OCI-LY1 (cell line): ENCODE measurements around the gene KLK13.

Experiments used
- H2AFZ ChIP-seq: fragments of 200-600 bp; sonication (generic), shearing (Covaris generic); 2 replicates; pipeline ENCODE4 v1.6.0; 2014; ENCODE audit warnings: antibody characterized with exemption, mild to moderate bottlenecking, low read length
- H3F3A ChIP-seq: fragments of 200-600 bp; sonication (generic), shearing (Covaris generic); 2 replicates; pipeline ENCODE4 v1.6.0; 2014; ENCODE audit warnings: mild to moderate bottlenecking, antibody characterized with exemption, low read length, moderate library complexity; ENCODE audit not compliant: insufficient read depth
- H3K27ac ChIP-seq: fragments of 200-600 bp; sonication (generic); 2 replicates; pipeline ENCODE4 v1.5.1; 2014; ENCODE audit warnings: low read length, mixed run types, mild to moderate bottlenecking, low read depth; ENCODE audit not compliant: poor library complexity, severe bottlenecking
- H3K27me3 ChIP-seq: fragments of 200-600 bp; sonication (generic); 2 replicates; pipeline ENCODE4 v1.6.0; 2014; ENCODE audit warnings: antibody characterized with exemption, mild to moderate bottlenecking, low read length, moderate library complexity; ENCODE audit not compliant: insufficient read depth
- H3K36me3 ChIP-seq: fragments of 200-600 bp; sonication (generic); 2 replicates; pipeline ENCODE4 v1.6.1; 2014; ENCODE audit warnings: mild to moderate bottlenecking, antibody characterized with exemption, low read length, moderate library complexity, mixed read lengths; ENCODE audit not compliant: insufficient read depth
- H3K4me1 ChIP-seq: fragments of 200-600 bp; sonication (generic); 2 replicates; pipeline ENCODE4 v1.5.1; 2014; ENCODE audit warnings: mild to moderate bottlenecking, low read length, moderate library complexity; ENCODE audit not compliant: insufficient read depth, severe bottlenecking
- H3K4me2 ChIP-seq: fragments of 200-600 bp; sonication (generic), shearing (Covaris generic); 2 replicates; pipeline ENCODE4 v1.6.1; 2014; ENCODE audit warnings: low read length
- H3K4me3 ChIP-seq: fragments of 200-600 bp; sonication (generic); 2 replicates; pipeline ENCODE4 v1.5.1; 2014; ENCODE audit warnings: low read length, low read depth, mild to moderate bottlenecking, mixed read lengths; ENCODE audit not compliant: poor library complexity, severe bottlenecking
- H3K79me2 ChIP-seq: fragments of 200-600 bp; shearing (Covaris generic); 2 replicates; pipeline ENCODE4 v1.6.1; 2016; ENCODE audit warnings: mixed run types, low read length, mixed read lengths; ENCODE audit not compliant: insufficient read depth
- H3K9ac ChIP-seq: fragments of 200-600 bp; sonication (generic), shearing (Covaris generic); 2 replicates; pipeline ENCODE4 v1.6.1; 2014; ENCODE audit warnings: mild to moderate bottlenecking, low read length, mixed read lengths
- H3K9me2 ChIP-seq: fragments of 200-600 bp; sonication (generic), shearing (Covaris generic); 2 replicates; pipeline ENCODE4 v1.6.1; 2014; ENCODE audit warnings: low read depth, mild to moderate bottlenecking, low read length, mixed read lengths
- H3K9me3 ChIP-seq: fragments of 200-600 bp; shearing (Covaris generic); 2 replicates; pipeline ENCODE4 v1.6.1; 2014; ENCODE audit warnings: low read length, mixed read lengths
- H4K20me1 ChIP-seq: fragments of 200-600 bp; sonication (generic), shearing (Covaris generic); 2 replicates; pipeline ENCODE4 v1.6.0; 2016; ENCODE audit warnings: mild to moderate bottlenecking, low read length; ENCODE audit not compliant: insufficient read depth
- EZH2 ChIP-seq: fragments of 200-600 bp; sonication (generic), shearing (Covaris generic); IDR thresholded peaks from 2 replicates; pipeline ENCODE4 v1.8.0; 2017; ENCODE audit warnings: borderline replicate concordance, mixed run types, mild to moderate bottlenecking, antibody characterized with exemption, low read length, moderate library complexity, mixed read lengths
- TF ChIP-seq, protein P1 (sequence below): fragments of 200-600 bp; sonication (generic), shearing (Covaris generic); IDR thresholded peaks from 2 replicates; pipeline ENCODE4 v1.5.1; 2017; ENCODE audit warnings: mild to moderate bottlenecking, antibody characterized with exemption, low read length, moderate library complexity, mixed read lengths

The KLK13 gene

DNA sequence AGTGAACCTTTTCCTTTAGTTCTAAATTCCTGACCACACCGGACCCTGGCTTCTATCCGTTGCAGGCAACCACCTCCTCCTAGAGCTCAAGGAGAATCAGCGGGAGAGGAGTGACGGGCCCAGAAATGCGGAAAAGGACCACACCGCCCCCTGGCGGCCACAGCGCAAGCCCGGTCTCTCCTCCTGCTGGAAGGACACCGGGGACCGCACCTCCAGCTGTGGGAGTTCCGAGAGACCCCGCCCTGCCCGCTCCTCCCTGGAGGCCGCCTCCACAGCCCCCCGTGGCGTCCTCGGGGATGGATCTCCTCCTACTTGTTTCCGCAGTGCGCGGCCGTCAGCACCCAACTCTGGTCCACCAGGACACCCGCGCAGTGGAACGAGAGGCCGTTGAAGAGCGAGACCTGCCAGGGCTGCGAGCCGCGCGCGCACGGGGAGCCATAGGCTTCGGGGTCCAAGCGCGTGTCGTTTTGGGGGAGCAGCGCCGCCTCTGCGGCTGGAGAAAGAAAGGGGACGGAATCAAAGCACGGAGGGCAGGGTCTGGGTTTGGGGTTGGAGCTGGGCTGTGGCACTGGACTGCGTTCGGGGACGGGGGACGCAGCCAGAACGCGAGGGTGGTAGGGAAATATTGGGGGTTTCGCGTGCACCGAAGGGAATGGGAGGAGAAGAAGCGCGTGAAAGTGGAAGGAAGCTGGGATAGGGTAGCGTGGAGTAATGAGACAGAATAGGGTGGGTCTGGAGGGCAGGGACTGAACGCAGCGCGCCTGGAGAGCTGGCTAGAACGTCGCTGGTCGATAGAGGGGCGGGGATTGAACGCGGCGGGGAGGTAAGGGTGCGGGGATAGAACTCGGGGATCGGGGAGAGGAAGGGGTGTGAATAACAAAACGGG lies 47.9 kb downstream of the KLK13 start:
- H3K4me3 ChIP-seq, result no peak overlapping the region
- no peaks in the 10 kb centered on the region for H3K79me2 ChIP-seq
- TF ChIP-seq EZH2, result no peak
- TF ChIP-seq, protein P1, sequence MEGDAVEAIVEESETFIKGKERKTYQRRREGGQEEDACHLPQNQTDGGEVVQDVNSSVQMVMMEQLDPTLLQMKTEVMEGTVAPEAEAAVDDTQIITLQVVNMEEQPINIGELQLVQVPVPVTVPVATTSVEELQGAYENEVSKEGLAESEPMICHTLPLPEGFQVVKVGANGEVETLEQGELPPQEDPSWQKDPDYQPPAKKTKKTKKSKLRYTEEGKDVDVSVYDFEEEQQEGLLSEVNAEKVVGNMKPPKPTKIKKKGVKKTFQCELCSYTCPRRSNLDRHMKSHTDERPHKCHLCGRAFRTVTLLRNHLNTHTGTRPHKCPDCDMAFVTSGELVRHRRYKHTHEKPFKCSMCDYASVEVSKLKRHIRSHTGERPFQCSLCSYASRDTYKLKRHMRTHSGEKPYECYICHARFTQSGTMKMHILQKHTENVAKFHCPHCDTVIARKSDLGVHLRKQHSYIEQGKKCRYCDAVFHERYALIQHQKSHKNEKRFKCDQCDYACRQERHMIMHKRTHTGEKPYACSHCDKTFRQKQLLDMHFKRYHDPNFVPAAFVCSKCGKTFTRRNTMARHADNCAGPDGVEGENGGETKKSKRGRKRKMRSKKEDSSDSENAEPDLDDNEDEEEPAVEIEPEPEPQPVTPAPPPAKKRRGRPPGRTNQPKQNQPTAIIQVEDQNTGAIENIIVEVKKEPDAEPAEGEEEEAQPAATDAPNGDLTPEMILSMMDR, result peak; percentile 53
- H3K4me1 ChIP-seq, result no peaks in the 10 kb centered on the region
- H3K9me2 ChIP-seq, result no peaks in the 10 kb centered on the region
- no peaks in the 10 kb centered on the region for H3K27me3 ChIP-seq
- no peak overlapping the region for H2AFZ ChIP-seq
- H3K9me3 ChIP-seq, result no peaks in the 10 kb centered on the region
- H3K27ac ChIP-seq, result no peak overlapping the region
- H3K4me2 ChIP-seq, result no peak overlapping the region
- H3K9ac ChIP-seq, result no peak overlapping the region
- H3K36me3 ChIP-seq, result no peaks in the 10 kb centered on the region
- H3F3A ChIP-seq, result no peaks in the 10 kb centered on the region
- H4K20me1 ChIP-seq, result no peaks in the 10 kb centered on the region

DNA sequence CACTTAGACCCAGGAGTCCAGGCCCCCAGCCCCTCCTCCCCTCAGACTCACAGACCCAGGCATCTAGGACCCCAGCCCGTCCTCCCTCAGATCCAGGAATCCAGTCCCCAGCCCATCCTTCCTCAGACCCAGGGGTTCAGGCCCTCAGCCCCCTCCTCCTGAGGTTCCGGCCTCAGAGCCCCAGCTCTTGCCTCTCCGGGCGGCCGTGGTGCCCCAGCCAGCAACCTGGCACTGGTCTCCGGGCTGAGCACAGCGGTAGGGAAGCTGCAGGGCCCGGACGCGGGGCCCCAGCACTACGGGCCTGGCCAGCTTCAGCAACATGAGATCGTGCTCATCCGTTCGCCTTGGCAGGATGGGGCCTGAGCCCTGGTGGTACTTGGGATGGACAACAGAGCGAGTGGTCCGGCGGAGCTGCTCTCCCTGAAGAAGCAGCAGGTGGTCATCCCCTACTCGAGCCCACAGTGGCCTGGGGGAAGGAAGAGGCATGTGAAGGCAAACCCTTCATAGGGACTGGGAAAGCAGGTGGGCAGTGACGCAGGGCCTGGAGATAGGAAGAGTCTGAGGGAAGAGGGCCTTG lies 49.1 kb downstream of the KLK13 start:
- Histone ChIP-seq H3K79me2 (no peaks in the 10 kb centered on the region), H3K4me2 (no peak overlapping the region), H3K9me2 (no peaks in the 10 kb centered on the region), H3K27me3 (no peaks in the 10 kb centered on the region), H3K36me3 (no peaks in the 10 kb centered on the region), H4K20me1 (no peaks in the 10 kb centered on the region), H3K4me3 (no peak overlapping the region), H3K27ac (no peak overlapping the region), H2AFZ (no peak overlapping the region), H3K9me3 (no peaks in the 10 kb centered on the region), H3F3A (no peaks in the 10 kb centered on the region), H3K4me1 (no peaks in the 10 kb centered on the region), H3K9ac (no peak overlapping the region)
- TF ChIP-seq, protein P1, result no peak
- no peak for TF ChIP-seq EZH2

DNA sequence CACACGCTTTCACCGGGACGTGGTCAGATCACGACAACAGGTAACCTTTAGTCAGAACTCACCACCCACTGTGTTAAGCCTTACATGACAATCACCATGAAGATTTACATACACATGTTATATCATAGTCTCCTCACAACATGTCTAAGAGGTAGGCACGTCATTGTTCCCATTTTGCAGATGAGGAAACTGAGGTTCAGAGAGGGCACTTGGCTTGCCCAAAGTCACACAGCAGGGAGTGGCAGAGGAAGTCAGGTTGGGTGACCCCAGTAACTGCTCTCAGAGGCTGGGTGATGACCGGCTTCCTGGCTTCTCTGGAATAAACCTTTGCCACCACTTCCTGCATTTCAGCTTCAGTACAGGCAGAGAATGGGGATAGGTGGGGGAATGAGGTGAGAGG lies 50.6 kb downstream of the KLK13 start:
- Histone ChIP-seq H3K9me2 (no peaks in the 10 kb centered on the region), H3K4me2 (no peak overlapping the region), H3K4me1 (no peaks in the 10 kb centered on the region), H3K4me3 (no peak overlapping the region), H3K79me2 (no peaks in the 10 kb centered on the region), H3K27ac (no peak overlapping the region), H3K9ac (no peak overlapping the region), H3F3A (no peaks in the 10 kb centered on the region), H2AFZ (no peak overlapping the region), H4K20me1 (no peaks in the 10 kb centered on the region), H3K36me3 (no peaks in the 10 kb centered on the region), H3K9me3 (no peaks in the 10 kb centered on the region), H3K27me3 (no peaks in the 10 kb centered on the region)
- no peak for TF ChIP-seq EZH2
- TF ChIP-seq, protein P1, result no peak
